Stimulated activated CD8-positive, alpha-beta memory T cell treated with anti-CD3 and anti-CD28 coated beads, Interleukin-12 subunit alpha, Interleukin-12 subunit beta, amount 100 ng/mL, for 4 hours (primary cell): Measurements from ENCODE around the gene QSER1.
"Not testable (repeated sequence)": the region's sequence is repeated elsewhere in the genome, so short reads cannot be mapped to it uniquely, and the experiment has no call there.

ENCODE experiments used
- DNase-seq: peaks from one replicate; pipeline ENCODE4 v3.0.0-alpha.2; 2020; ENCODE audit warnings: low read depth

The QSER1 gene

DNA sequence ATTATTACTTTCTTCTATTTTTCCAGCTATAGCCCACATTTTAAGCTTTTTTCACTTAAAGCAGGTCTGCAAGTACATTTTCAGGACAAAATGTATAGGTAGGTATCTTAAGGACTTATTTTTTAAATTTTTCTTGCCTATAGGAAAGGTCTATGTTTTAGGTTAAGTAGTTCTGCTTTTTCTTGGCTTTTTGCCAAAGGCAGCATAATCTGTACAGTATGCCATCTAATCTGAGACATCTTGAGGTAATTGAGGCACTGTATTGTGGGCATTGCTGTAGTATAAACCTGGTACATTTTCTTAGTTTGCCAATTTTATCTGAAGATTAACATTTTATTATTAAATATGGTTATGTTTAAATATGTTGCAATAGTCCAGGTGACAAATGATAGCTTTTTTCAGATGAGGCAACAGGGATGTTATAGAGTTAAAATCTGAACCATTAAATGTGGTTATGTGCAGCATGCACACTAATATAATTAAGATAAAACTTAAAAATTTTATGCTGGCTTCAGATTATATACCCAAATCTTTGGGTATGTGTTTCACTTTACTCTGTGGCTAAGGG is 42.9 kb downstream of the QSER1 start:
- DNase-seq: no peak

DNA sequence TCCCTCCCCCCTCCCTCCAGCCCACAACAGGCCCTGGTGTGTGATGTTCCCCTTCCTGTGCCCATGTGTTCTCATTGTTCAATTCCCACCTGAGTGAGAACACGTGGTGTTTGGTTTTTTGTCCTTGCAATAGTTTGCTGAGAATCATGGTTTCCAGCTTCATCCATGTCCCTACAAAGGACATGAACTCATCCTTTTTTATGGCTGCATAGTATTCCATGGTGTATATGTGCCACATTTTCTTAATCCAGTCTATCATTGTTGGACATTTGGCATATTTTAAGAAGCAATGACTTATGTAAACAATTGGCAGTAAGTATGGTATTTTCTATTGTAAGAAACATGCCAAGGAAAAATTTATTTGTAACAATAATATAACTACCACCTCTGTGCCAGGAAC is 43.6 kb downstream of the QSER1 start:
- not testable (repeated sequence) for DNase-seq

DNA sequence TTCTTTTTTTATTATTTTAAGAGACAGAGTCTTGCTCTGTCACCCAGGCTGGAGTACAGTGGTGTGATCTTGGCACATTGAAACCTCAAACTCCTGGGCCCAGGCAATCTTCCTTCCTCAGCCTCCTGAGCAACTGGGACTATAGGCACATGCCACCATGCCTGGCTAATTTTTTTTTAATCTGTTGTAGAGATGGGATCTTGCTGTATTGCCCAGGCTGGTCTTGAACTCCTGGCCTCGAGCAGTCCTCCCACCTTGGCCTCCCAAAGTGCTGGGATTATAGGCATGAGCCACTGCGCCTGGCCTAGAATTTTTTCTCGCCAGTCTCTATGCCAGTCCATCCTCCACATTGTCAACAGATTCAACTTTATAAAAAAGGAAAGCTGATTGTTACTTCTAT is 44.7 kb downstream of the QSER1 start:
- DNase-seq: not testable (repeated sequence)

DNA sequence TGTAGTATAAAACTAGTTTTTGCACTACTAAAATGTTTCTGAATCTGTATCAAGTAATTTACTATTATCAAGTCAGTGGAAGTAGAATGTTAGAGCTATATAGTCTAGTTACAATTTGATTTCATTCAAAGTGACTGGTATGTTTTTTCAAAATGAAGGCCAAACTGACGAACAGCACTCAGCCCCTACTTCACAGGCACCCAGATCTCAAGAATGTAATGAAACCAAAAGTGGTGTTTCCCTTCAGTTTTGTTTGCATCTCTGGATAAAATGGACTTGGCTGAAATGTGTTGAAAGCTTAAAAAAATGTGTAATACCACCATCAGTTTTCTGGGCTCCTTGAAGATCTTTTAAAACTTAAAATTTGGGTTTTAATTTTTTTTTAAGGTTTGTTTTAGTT is 46.4 kb downstream of the QSER1 start:
- DNase-seq: no peak

DNA sequence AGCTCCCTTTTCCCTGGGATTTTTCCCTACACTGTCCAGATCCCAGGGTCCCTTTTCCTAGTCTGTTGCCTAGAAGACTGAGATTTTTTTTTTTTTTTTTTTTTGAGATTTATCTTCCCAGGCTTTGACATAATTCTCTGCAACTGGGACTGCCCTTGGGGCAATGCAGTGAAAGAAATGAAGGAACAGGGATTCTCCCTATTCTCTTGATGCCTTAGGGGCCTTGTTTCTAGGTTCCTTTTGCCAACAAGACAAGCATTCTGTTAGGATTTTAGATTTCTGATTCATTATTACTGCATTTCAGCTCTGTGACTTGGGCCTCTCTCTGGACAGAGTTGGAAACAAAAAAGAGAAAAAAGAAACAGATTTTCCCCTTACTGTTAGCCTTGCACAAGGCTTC is 47.3 kb downstream of the QSER1 start:
- no peak for DNase-seq

DNA sequence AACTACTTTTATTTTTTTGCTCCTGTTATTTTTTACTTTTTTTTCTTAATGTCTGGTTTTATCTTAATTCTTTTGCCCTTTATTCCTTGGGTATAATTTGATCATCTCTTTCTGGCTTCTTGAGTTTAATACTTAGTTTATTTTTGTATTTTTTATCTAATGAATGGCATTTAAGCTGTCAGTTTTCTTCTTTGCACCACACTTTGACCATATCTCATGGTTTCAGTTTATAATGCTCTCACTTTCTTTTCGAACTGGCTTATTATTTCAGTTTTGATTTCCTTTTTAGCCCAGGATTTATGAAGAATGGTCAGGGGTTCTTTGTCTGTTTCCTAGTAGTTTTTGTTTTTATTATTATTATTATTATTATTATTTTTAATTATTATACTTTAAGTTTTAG is 48.3 kb downstream of the QSER1 start:
- no peak for DNase-seq

DNA sequence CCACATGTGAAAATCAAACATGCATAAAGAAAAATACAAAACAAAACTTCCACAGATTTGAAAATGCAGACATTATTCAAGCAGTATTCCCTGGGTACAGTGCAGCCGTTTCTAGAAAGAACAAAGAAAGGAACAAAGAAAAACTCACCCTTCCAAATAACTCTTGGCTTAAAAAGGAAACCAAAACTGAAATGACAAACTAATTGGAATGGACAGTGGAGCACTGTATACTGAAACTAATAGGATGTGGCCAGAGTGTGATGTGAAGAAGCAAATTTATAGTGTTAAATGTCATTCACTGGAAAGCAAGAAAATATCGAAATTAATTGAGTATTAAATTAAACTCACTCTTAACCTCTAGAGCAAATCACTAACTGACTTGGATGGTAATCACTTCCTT is 55.4 kb downstream of the QSER1 start:
- DNase-seq: no peak

DNA sequence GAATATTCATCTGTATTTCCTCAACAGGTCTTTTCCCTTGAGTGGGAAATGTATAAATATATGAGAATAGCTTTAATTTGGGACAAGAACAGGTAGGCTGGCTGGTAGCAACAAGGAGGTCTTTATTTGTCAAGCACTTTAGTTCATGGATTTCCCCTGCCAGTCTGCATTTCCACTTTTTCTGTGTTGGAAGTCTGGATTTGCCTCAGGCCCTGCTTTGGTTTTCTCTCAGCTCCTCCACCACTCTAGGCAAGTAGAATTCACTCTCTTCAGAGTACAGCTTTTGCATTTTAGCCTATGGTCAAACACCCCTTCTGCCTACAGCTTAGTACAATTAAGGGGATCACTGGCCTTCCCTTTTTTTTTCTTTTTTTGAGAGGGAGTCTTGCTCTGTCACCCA is 57.1 kb downstream of the QSER1 start:
- DNase-seq: no peak

DNA sequence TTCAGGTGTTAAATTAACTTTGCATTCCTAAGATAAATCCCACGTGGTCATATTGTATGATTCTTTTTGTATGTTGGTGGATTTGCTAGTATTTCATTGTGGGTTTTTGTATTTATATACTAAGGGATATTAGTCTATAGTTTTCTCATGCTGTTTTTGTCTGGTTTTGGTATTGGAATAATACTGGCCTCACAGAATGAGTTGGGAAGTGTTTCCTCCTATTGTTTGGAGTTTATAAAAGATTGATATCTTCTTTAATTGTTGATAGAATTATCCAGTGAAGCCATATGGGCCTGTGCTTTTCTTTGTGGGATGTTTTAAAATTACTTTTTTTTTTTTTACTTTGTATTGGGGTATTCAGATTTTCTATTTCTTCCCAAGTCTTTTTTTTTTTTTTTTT is 59.8 kb downstream of the QSER1 start:
- no peak for DNase-seq

DNA sequence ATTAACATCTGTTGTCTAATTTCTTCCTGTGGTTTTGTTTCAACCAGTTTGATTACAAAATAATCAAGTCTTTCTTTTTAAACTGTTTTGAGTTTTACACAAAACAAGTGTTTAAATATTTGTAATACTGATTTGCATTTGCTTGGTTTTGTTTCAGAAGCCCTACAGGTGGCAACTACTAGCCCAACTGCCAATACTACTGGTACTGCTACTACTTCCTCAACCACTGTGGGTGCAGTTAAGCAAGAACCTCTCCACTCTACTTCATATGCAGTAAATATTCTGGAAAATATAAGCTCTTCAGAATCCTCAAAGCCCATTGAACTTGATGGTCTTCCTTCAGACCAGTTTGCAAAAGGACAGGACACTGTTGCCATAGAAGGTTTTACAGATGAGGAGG is 61.1 kb downstream of the QSER1 start:
- no peak for DNase-seq

DNA sequence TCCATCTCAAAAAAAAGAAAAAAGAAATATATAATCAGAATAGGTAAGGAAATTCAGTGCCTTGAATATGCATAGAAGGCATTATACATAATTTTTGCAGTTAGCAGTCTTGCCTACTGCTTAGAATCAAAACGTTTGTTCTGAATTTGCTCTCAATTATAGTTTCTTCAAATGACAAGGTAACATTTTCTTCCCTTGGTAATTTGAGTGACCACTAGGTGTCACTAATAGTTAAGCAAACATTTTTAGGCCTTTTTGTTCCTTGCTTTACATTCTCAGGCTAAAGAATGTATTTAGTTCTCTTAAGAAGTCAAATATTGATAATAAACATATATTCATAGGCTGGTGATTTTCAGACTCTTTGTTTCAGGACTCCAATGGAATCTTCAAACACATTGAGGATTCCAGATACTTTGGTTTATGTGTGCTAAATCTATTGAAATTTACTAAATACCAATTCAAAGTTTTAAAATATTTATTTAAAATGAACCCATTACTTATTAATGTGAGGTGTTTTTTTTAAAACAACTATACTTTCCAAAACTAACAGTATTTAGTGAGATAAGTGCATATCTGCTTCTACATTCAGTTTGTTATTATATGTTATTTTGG is 68.0 kb downstream of the QSER1 start:
- no peak for DNase-seq

DNA sequence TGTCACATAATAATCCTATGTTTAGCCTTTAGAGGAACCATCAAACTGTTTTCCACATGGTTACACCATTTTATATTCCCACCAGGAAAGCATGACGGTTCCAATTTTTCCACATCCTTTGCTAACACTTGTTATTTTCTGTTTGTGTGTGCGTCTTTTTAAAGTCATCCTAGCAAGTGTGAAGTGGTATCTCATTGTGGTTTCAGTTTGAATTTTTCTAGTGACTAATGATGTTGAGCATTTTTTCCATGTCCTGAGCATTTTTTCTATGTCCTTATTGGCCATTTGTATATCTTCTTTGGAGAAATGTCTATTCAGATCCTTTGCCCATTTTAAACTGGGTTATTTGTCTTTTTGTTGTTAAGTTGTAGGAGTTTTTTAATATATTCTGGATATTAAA is 69.4 kb downstream of the QSER1 start:
- DNase-seq: no peak

DNA sequence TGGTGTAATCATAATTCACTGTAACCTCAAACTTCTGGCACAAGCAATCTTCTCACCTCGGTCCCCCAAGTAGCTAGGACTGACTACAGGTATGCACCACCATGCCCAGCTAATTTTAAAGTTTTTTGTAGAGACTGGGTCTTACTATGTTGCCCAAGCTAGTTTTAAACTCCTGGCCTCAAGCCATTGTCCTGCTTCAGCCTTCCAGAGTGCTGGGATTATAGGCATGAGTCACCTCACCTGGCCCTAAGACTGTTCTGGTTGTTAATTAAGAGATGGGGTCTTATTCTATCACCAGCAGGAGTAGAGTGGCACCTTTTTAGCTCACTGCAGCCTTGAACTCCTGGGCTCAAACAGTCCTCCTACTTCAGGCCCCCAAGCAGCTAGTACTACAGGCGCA is 71.1 kb downstream of the QSER1 start:
- DNase-seq: no peak

DNA sequence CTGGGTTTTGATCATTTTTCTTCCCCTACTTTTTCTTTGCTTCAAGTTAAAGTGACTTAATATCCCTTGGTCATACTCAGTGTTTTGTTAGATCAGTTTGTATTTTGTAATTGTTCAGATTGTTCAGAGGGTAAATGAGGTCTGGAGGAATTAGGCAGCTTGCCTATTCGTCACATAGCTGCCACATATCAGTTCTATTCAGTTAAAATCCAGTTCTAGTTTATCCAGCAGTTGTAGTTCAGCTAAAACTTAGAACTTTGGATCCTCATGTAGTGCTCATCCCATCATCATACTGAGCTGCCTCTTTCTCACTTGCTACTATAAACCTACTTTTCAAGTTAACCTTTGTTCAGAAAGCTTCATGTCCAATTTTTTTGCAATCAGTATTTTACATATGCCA is 75.9 kb downstream of the QSER1 start:
- no peak for DNase-seq

DNA sequence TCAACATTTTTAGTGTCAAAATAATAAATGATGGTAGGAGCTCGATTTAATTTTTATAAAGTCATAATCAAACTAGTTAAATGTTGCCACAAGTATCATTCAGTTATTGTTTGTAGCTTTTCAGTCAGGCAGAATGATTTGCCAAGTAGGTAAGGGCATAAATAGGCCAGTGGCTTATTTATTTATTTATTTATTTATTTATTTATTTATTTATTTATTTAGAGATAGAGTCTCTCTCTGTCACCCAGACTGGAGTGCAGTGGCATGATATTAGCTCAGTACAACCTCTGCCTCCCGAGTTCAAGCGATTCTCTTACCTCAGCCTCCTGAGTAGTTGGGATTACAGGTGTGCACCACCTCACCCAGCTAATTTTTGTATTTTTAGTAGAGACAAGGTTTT is 79.6 kb downstream of the QSER1 start:
- DNase-seq: not testable (repeated sequence)

DNA sequence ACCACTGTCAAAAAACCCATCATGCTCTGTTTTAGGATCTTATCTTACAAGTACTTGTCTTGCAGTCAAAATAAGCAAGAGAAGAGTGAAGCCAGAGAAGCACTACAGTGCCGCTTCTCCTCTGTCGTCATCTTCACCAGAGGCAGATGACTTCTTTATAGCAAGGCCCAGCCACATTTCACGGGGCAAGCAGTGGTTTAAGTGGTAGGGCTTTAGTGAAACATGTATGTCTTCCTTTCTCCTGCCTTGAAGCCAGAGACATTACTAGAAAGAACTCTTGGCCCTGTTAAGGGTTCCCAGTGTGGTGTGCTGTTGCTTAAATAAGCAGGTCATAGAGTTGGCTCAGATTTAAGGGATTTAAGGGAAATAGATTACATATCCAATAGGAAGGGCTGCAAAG is 80.2 kb downstream of the QSER1 start:
- DNase-seq: no peak

DNA sequence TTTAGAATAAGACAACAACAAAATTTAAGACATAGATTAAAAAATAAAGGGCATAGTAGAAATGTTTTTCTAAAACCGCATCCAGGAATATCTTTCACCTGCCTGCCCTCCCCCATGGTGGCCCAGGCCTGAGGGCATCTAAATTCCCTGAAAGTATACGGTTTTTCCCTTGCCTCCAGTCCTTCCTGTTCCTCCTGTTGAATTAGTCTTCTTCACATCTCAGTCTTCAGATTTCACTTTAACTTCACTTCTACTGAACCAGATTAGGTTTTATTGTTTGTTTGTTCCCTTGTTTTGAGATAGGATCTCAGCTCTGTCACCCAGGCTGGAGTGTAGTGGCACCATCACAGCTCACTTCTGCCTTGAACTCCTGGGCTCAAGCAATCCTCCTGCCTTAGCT is 90.0 kb downstream of the QSER1 start:
- DNase-seq: no peak

DNA sequence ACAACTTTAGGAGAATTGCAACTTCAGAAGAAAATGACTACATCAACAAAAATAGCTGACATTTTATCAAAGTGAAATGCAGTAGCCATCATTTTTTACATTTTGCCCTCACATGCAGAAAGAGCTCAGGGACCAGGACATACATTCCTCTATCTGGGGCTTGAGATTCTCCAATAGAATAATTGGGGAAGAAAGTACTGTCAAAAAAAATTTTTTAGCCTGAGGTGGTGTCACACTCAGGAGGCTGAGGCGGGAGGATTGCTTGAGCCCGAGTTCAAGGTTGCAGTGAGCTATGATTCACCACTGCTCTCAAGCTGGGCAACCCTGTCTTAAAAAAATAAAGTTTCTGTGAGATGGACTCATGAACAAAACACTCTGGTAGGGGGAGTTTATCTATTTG is 90.9 kb downstream of the QSER1 start:
- no peak for DNase-seq

DNA sequence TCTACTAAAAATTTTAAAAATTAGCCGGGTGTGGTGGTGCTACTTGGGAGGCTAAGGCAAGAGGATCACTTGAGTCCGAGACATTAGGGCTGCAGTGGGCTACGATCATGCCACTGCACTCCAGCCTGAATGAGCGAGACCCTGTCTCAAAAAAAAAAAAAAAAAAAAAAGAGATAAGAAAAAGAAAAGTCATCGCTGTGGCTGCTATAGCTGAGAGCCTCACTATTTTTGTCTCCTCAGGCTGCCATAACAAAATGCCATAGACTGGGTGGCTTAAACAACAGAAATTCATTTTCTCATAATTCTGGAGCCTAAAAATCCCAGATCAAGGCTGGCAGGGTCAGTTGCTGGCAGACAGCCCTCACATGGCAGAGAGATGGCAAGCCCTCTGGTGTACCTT is 93.0 kb downstream of the QSER1 start:
- DNase-seq: no peak

DNA sequence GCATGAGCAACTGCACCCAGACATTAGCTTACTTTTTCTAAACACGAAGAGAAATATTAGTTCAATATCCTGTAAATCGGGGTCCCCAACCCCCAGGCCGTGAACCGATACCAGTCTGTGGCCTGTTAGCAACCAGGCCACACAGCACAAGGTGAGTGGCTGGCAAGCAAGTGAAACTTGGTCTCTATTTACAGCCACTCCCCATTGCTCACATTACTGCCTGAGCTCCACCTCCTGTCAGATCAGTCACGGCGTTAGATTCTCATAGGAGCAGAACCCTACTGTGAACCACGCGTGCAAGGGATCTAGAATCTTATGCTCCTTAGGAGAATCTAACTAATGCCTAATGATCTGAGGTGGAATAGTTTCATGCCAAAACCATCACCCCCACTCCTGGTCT is 95.2 kb downstream of the QSER1 start:
- DNase-seq: no peak

DNA sequence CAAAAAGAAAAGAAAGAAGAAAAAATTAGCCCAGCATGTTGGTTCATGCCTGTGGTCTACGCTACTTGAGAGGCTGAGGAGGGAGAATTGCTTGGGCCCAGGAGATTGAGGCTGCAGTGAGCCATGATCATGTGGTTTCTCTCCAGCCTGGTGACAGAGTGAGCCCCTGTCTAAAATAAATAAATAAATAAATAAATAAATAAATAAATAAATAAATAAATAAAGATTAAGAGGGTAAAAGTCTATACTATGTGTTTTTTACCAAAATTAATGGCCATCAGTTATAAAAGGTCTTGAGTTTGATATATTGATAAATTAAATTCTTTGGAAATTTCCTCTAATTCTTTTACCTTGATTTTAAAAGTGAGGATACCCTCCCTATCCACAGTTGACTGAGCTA is 97.9 kb downstream of the QSER1 start:
- DNase-seq: no peak

DNA sequence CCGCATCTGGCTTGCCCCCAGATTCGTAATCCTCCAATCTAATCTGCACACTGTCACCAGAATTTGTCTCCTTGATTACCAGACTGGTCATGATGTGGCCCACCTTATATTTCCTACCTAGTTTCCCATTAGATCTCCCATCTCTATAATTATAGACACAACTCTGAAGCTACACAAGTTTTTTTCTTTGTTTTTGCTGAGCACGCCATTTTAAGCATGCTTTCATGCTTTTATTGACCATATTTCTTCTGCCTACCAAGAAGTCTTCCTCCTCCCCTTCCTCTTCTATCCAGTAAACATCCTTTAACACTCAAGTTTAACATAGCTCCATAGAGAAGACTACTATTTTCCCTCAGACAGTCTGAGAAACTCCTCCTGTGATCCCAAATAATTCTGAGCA is 98.8 kb downstream of the QSER1 start:
- DNase-seq: no peak

DNA sequence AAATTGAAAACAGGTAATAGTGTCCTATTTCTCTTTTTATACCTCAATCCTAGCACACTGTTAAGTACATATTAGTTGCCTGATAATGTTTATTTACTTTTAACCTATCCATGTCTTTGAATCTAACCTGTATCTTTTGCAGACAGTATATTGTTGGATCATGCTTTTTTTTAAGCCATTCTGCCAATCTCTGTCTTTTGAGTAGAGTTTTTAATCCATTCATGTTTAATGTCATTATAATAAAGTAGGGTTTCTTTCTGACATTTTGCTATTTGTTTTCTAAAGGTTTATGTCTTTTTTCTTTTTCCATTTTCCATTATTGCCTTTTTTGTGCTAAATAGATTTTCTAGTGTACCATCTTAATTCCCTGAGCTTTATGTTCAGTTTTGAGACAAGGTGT is 99.3 kb downstream of the QSER1 start:
- no peak for DNase-seq

DNA sequence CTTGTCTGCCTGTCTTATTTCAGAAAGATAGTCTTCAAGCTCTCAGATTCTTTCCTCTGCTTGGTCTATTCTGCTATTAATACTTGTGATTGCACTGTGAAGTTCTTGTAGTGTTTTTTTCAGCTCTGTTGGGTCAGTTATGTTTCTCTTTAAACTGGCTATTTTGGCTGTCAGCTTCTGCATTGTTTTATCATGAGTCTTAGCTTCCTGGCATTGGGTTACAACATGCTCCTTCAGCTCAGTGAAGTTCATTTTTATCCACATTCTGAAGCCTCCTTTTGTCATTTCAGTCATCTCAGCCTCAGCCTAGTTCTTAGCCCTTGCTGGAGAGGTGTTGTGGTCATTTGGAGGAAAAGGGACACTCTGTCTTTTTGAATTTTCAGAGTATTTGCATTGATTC is 107.6 kb downstream of the QSER1 start:
- no peak for DNase-seq

DNA sequence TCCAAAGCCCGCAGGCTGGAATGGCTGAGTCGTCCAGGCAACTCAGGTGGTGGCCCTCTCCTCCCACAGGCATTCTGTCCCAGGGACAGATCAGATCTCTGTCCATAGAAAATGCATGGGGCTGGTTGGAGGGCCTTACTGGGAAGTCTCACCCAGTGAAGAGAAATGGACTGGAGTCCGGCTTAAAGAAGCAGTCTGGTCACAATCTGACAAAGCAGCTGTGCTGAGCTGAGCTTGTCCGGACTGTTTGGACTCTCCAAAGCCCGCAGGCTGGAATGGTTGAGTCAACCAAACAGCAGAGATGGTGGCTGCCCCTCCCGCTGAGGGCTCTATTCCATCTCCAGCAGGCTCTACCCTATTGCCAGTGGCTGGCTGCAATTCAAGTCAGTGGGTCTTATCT is 108.7 kb downstream of the QSER1 start:
- DNase-seq: no peak
